HG02588 (cell line): ENCODE data around the gene IFI27.
"Not testable (repeated sequence)": the region's sequence is repeated elsewhere in the genome, so short reads cannot be mapped to it uniquely, and the experiment has no call there.

Experiments used
- ATAC-seq: cut with Tn5 transposase; IDR thresholded peaks from one replicate; pipeline ENCODE4 v1.9.1; 2021; ENCODE audit warnings: mild to moderate bottlenecking, moderate library complexity; ENCODE audit not compliant: unreplicated experiment

IFI27 gene

GRCh38 chr14:94110552-94111181 is at the start of gene IFI27:
Gene IFI27, plus strand, starts transcription at chr14:94110736.
- no peak for ATAC-seq

GRCh38 chr14:94062344-94062940 is 48.1 kb upstream of the IFI27 start:
- ATAC-seq, result no peak

- no peak for ATAC-seq
Observed at GRCh38 chr14:94066089-94066676, 44.4 kb upstream of the IFI27 start.

- ATAC-seq, result not testable (repeated sequence)
Observed at GRCh38 chr14:94072076-94072475, 38.5 kb upstream of the IFI27 start.

- no peak for ATAC-seq
Observed at GRCh38 chr14:94074534-94074933, 36.0 kb upstream of the IFI27 start.

GRCh38 chr14:94075008-94075407 is 35.5 kb upstream of the IFI27 start:
- ATAC-seq, result no peak

GRCh38 chr14:94077111-94077821 is 33.3 kb upstream of the IFI27 start:
- no peak for ATAC-seq

GRCh38 chr14:94077823-94078222 is 32.7 kb upstream of the IFI27 start:
- no peak for ATAC-seq

GRCh38 chr14:94079891-94080620 is 30.5 kb upstream of the IFI27 start:
- ATAC-seq, result no peak

GRCh38 chr14:94080621-94081385 is 29.7 kb upstream of the IFI27 start, which contains the start of the genes DDX24 and IFI27L1:
Gene DDX24, minus strand, starts transcription at chr14:94081202. Its CDS starts 1,460 bp downstream, at chr14:94079742.
Gene IFI27L1, plus strand, starts transcription at chr14:94081310. Its CDS starts 15,628 bp downstream, at chr14:94096938.
- peak; percentile 98 for ATAC-seq

GRCh38 chr14:94081386-94081820 is 29.1 kb upstream of the IFI27 start:
- ATAC-seq, result peak; percentile 20

GRCh38 chr14:94087891-94088290 is 22.6 kb upstream of the IFI27 start:
- ATAC-seq, result no peak

GRCh38 chr14:94088516-94088915 is 22.0 kb upstream of the IFI27 start:
- ATAC-seq, result no peak

GRCh38 chr14:94089479-94089878 is 21.1 kb upstream of the IFI27 start:
- ATAC-seq, result no peak

- no peak for ATAC-seq
Observed at GRCh38 chr14:94093418-94093817, 17.1 kb upstream of the IFI27 start.

GRCh38 chr14:94097091-94097490 is 13.4 kb upstream of the IFI27 start:
- no peak for ATAC-seq

- no peak for ATAC-seq
Observed at GRCh38 chr14:94098326-94098992, 12.1 kb upstream of the IFI27 start.

GRCh38 chr14:94099006-94099405 is 11.5 kb upstream of the IFI27 start:
- ATAC-seq, result no peak

GRCh38 chr14:94100847-94101246 is 9.7 kb upstream of the IFI27 start:
- ATAC-seq, result no peak

- ATAC-seq, result no peak
Observed at GRCh38 chr14:94101748-94102147, 8.8 kb upstream of the IFI27 start.
